HepG2 (cell line): Measurements from ENCODE around the gene GRIN3A. TPM values are rescaled to one million over a fixed set of nuclear protein-coding genes. Genes with fewer than 3 reads are reported as not detected.

Source experiments
- ATF7 ChIP-seq, 2 experiments: fragments of 450-650 bp in 1 of 2; sonication (generic) in 1 of 2; formaldehyde crosslinking in 1 of 2; IDR thresholded peaks; 2 replicates each; pipeline versions ENCODE4 v1.4.0 to v1.6.1; 2016 to 2020; ENCODE audit warnings: antibody characterized with exemption in 1 of 2, mild to moderate bottlenecking in 1 of 2, missing genetic modification reagents in 1 of 2
- BRD4 ChIP-seq: sonication (generic); formaldehyde crosslinking; IDR thresholded peaks from 2 replicates; pipeline ENCODE4 v1.4.0; 2020; ENCODE audit warnings: missing genetic modification reagents
- CCDC6 ChIP-seq: sonication (generic); formaldehyde crosslinking; IDR thresholded peaks from 2 replicates; pipeline ENCODE4 v1.8.1; 2022; ENCODE audit warnings: mild to moderate bottlenecking, missing genetic modification reagents, moderate library complexity
- CEBPZ ChIP-seq: IDR thresholded peaks from 2 replicates; pipeline ENCODE4 v1.6.1; 2012; ENCODE audit warnings: low read length, improper control_type of control experiment
- DNMT1 ChIP-seq: sonication (generic); formaldehyde crosslinking; IDR thresholded peaks from 2 replicates; pipeline ENCODE4 v1.5.1; 2020; ENCODE audit warnings: mild to moderate bottlenecking, missing genetic modification reagents
- HHEX ChIP-seq: IDR thresholded peaks from 2 replicates; pipeline ENCODE4 v1.6.1; 2016; ENCODE audit warnings: control low read depth
- KLF16 ChIP-seq, 2 experiments: sonication (generic) in 1 of 2; formaldehyde crosslinking in 1 of 2; IDR thresholded peaks; 2 replicates each; pipeline versions ENCODE4 v1.6.1 to v1.8.0; 2016 to 2023; ENCODE audit warnings: missing genetic modification reagents in 2 of 2, missing compliant biosample characterization in 1 of 2
- LRRFIP1 ChIP-seq: sonication (generic); formaldehyde crosslinking; conservative IDR thresholded peaks from 2 replicates; pipeline ENCODE4 v1.4.0; 2020; ENCODE audit warnings: missing genetic modification reagents
- NCOA2 ChIP-seq: sonication (generic); formaldehyde crosslinking; IDR thresholded peaks from 2 replicates; pipeline ENCODE4 v1.8.0; 2022; ENCODE audit warnings: inconsistent platforms
- PHF21A ChIP-seq: sonication (generic); formaldehyde crosslinking; IDR thresholded peaks from 2 replicates; pipeline ENCODE4 v1.5.0; 2020; ENCODE audit warnings: mild to moderate bottlenecking, missing genetic modification reagents
- RAD21 ChIP-seq: fragments of 450-650 bp; formaldehyde crosslinking; IDR thresholded peaks from 2 replicates; pipeline ENCODE4 v1.5.0; 2020; ENCODE audit warnings: mild to moderate bottlenecking
- RARA ChIP-seq: IDR thresholded peaks from 2 replicates; pipeline ENCODE4 v1.6.1; 2016; ENCODE audit warnings: missing genetic modification reagents, missing compliant biosample characterization
- RBM39 ChIP-seq: fragments of 200-400 bp; formaldehyde crosslinking; IDR thresholded peaks from one replicate; pipeline ENCODE4 v1.6.1; 2018; ENCODE audit warnings: antibody characterized with exemption, mild to moderate bottlenecking, low read depth, low read length; ENCODE audit not compliant: poor library complexity, severe bottlenecking
- SATB2 ChIP-seq: sonication (generic); formaldehyde crosslinking; IDR thresholded peaks from 2 replicates; pipeline ENCODE4 v1.5.0; 2020; ENCODE audit warnings: missing genetic modification reagents
- SNAI1 ChIP-seq: sonication (generic); formaldehyde crosslinking; IDR thresholded peaks from 2 replicates; pipeline ENCODE4 v1.5.0; 2020; ENCODE audit warnings: mild to moderate bottlenecking, missing genetic modification reagents, borderline replicate concordance
- SRSF9 ChIP-seq: fragments of 200-400 bp; formaldehyde crosslinking; IDR thresholded peaks from 2 replicates; pipeline ENCODE4 v1.6.1; 2018; ENCODE audit warnings: borderline replicate concordance, mild to moderate bottlenecking, low read depth, low read length; ENCODE audit not compliant: insufficient read depth, poor library complexity, severe bottlenecking
- SRY ChIP-seq: sonication (generic); formaldehyde crosslinking; IDR thresholded peaks from 2 replicates; pipeline ENCODE4 v1.8.0; 2022; ENCODE audit warnings: mild to moderate bottlenecking, missing genetic modification reagents
- THAP11 ChIP-seq: IDR thresholded peaks from 2 replicates; pipeline ENCODE4 v1.6.1; 2016; ENCODE audit warnings: missing biosample characterization, missing genetic modification reagents
- THRA ChIP-seq: sonication (generic); formaldehyde crosslinking; IDR thresholded peaks from 2 replicates; pipeline ENCODE4 v1.4.0; 2020; ENCODE audit warnings: missing genetic modification reagents, borderline replicate concordance
- YEATS2 ChIP-seq: sonication (generic); formaldehyde crosslinking; IDR thresholded peaks from 2 replicates; pipeline ENCODE4 v1.4.0; 2020; ENCODE audit warnings: missing genetic modification reagents, borderline replicate concordance
- ZNF225 ChIP-seq: sonication (generic); formaldehyde crosslinking; IDR thresholded peaks from 2 replicates; pipeline ENCODE4 v1.4.0; 2020; ENCODE audit warnings: mild to moderate bottlenecking, missing genetic modification reagents
- ZNF296 ChIP-seq: sonication (generic); formaldehyde crosslinking; conservative IDR thresholded peaks from 2 replicates; pipeline ENCODE4 v1.5.0; 2020; ENCODE audit warnings: mild to moderate bottlenecking, missing genetic modification reagents
- ZNF33A ChIP-seq: sonication (generic); formaldehyde crosslinking; IDR thresholded peaks from 2 replicates; pipeline ENCODE4 v1.5.1; 2020; ENCODE audit warnings: missing genetic modification reagents, mild to moderate bottlenecking, moderate library complexity, borderline replicate concordance
- polyA plus RNA-seq, 8 experiments: library from polyadenylated mRNA; depleted of rRNA in 3 of 8; stranded (reverse) in 7 of 8; unstranded in 1 of 8; fragments of >200 nt; fragmentation: Illumina TruSeq in 4 of 8; extraction: Trizol in 4 of 8; gene quantifications; 2 replicates each; pipeline versions ENCODE4 v1.2.1 to v1.2.3, GENCODE V29; 2011 to 2016; ENCODE audit warnings: low read depth in 4 of 8, missing spikeins in 1 of 8, mixed read lengths in 1 of 8; ENCODE audit not compliant: insufficient read depth in 1 of 8
- total RNA-seq, 5 experiments: library from RNA; depleted of rRNA; stranded (reverse); fragments of >200 nt; fragmentation: Illumina TruSeq; extraction: Trizol; gene quantifications; 2 replicates each; pipeline ENCODE4 v1.2.3, GENCODE V29; 2016; ENCODE audit warnings: low read depth in 1 of 5

The GRIN3A gene
- total and polyA plus RNA-seq, 2 of the 13 experiments (the other 11 are each of a cell fraction or from before 2014, with no cell fraction given): not detected

GRCh38 chr9:101533334-101534204 lies 204.9 kb downstream of the GRIN3A start, which contains the start of gene RNF20 (continued):
- peak; percentile 11; the same call in 1 of the 2 replicates for TF ChIP-seq THRA (CRISPR knock-in tag)
- TF ChIP-seq SRSF9: no peak
- no peak; the same call in 1 of the 2 replicates for TF ChIP-seq ZNF225 (CRISPR knock-in tag)
- TF ChIP-seq CCDC6 (CRISPR knock-in tag): peak; percentile 32; the same call in 1 of the 2 replicates
- no peak for TF ChIP-seq KLF16 (CRISPR knock-in tag; IDR thresholded peaks at IDR 0.05)
- no peak for TF ChIP-seq BRD4 (CRISPR knock-in tag)
- TF ChIP-seq RARA (CRISPR knock-in tag): peak; percentile 10; the same call in 1 of the 2 replicates
- TF ChIP-seq SATB2 (CRISPR knock-in tag): no peak
- no peak for TF ChIP-seq DNMT1 (CRISPR knock-in tag)
- TF ChIP-seq YEATS2 (CRISPR knock-in tag): peak; percentile 82
- TF ChIP-seq ATF7 (IDR thresholded peaks at IDR 0.05): no peak
- no peak for TF ChIP-seq ATF7 (CRISPR knock-in tag; IDR thresholded peaks at IDR 0.05)
- TF ChIP-seq ZNF33A (CRISPR knock-in tag): no peak
- no peak for TF ChIP-seq NCOA2
- no peak for TF ChIP-seq ZNF296 (CRISPR knock-in tag)
- TF ChIP-seq LRRFIP1 (CRISPR knock-in tag): no peak
- TF ChIP-seq PHF21A (CRISPR knock-in tag): peak; percentile 51; the same call in 1 of the 2 replicates
- no peak for TF ChIP-seq RBM39
- peak; percentile 39; the same call in 1 of the 2 replicates for TF ChIP-seq SNAI1 (CRISPR knock-in tag)
- TF ChIP-seq SRY (CRISPR knock-in tag): no peak
- no peak for TF ChIP-seq HHEX (CRISPR knock-in tag)
- no peak for TF ChIP-seq RAD21 (CRISPR knock-in tag)
- TF ChIP-seq THAP11: peak; percentile 90
- no peak for TF ChIP-seq CEBPZ
